ENCODE results near the gene KLK12. TPM values are rescaled to one million over a fixed set of nuclear protein-coding genes. Genes with fewer than 3 reads are reported as not detected.

The KLK12 gene
- total and polyA plus RNA-seq, 11 donors: not detected

GRCh38 chr19:51027126-51027806 lies 7.5 kb downstream of the KLK12 start:
- DNase-seq (no peak), ATAC-seq (no peak)
- Histone ChIP-seq H3K9me3 (no peaks in the 10 kb centered on the region), H3K36me3 (no peaks in the 10 kb centered on the region), H3K27ac (no peak overlapping the region), H3K4me3 (no peak overlapping the region), H3K4me1 (peaks cover 0 to 6% (median 0%) of the 10 kb centered on the region in 12 donors), H3K27me3 (peaks cover 0 to 61% (median 16%) of the 10 kb centered on the region in 9 donors)
- 38 to 54% (median 44%) methylated on average over 9 to 14 of the region's 14 CpGs for WGBS, 4 donors
- intact Hi-C loops (cut with DNase I): loop anchor here in 4 of 10 donors (5.0 to 10.0 kb wide), 3 partner anchors 65 to 148 kb away; no protein-coding TSS in a partner anchor
- TF ChIP-seq POLR2A (IDR thresholded peaks at IDR 0.05) (no peak), CTCF (IDR thresholded peaks at IDR 0.05) (no peak)

GRCh38 chr19:51026554-51026831 lies 8.3 kb downstream of the KLK12 start, which contains the start of gene KLK11:
TSS of gene KLK11 (minus strand) at chr19:51026616. CDS start at chr19:51025631, 985 bp downstream.
- H3K27ac ChIP-seq: no peak within 1 kb of the TSS
- H3K27me3 ChIP-seq: peaks cover 0 to 61% (median 16%) of the 10 kb centered on the region in 9 donors

GRCh38 chr19:51025809-51026553 lies 8.8 kb downstream of the KLK12 start:
- H3K27me3 ChIP-seq: peaks cover 0 to 60% (median 16%) of the 10 kb centered on the region in 9 donors
- H3K9me3 ChIP-seq: no peaks in the 10 kb centered on the region
- 38 to 53% (median 45%) methylated on average over 13 to 18 of the region's 18 CpGs for WGBS, 4 donors
- H3K27ac ChIP-seq: no peak overlapping the region
- ATAC-seq (peak in 3 of 4 donors; percentile 24 to 42 (median 35)), DNase-seq (no peak)
- no peak for TF ChIP-seq POLR2A (IDR thresholded peaks at IDR 0.05)
- TF ChIP-seq CTCF (IDR thresholded peaks at IDR 0.05): no peak
- intact Hi-C loops (cut with DNase I): loop anchor here in 4 of 10 donors (5.0 to 10.0 kb wide), 3 partner anchors 66 to 149 kb away; no protein-coding TSS in a partner anchor
- peaks cover 0 to 6% (median 0%) of the 10 kb centered on the region in 12 donors for H3K4me1 ChIP-seq
- H3K36me3 ChIP-seq: no peaks in the 10 kb centered on the region
- peak overlapping the region in 3 of 12 donors; percentile 10 to 25 (median 10) for H3K4me3 ChIP-seq

More at GRCh38 chr19:51026554-51026831, 8.3 kb downstream of the KLK12 start, which contains the start of gene KLK11:
- Histone ChIP-seq H3K36me3 (no peaks in the 10 kb centered on the region), H3K4me3 (peak within 1 kb of the TSS in 3 of 12 donors; percentile 10 to 25 (median 10)), H3K4me1 (peaks cover 0 to 6% (median 0%) of the 10 kb centered on the region in 12 donors), H3K9me3 (no peaks in the 10 kb centered on the region)
- TF ChIP-seq CTCF (IDR thresholded peaks at IDR 0.05) (no peak), POLR2A (IDR thresholded peaks at IDR 0.05) (no peak)
- intact Hi-C loops (cut with DNase I): loop anchor here in 4 of 10 donors (5.0 to 10.0 kb wide), 3 partner anchors 66 to 148 kb away; no protein-coding TSS in a partner anchor
- 66 to 87% (median 77%) methylated on average over 11 of the region's 11 CpGs for WGBS, 4 donors
- peak in 1 of 4 donors; percentile 37 for ATAC-seq
- no peak for DNase-seq

- TF ChIP-seq CTCF (IDR thresholded peaks at IDR 0.05): no peak
- no peak for TF ChIP-seq POLR2A (IDR thresholded peaks at IDR 0.05)
- no peak overlapping the region for H3K27ac ChIP-seq
- intact Hi-C loops (cut with DNase I): loop anchor here in 4 of 10 donors (5.0 to 10.0 kb wide), 3 partner anchors 67 to 149 kb away; no protein-coding TSS in a partner anchor
Measured at GRCh38 chr19:51025401-51025800, 9.4 kb downstream of the KLK12 start.

More at GRCh38 chr19:51025401-51025800, 9.4 kb downstream of the KLK12 start:
- H3K4me1 ChIP-seq: peaks cover 0 to 6% (median 0%) of the 10 kb centered on the region in 12 donors
- ATAC-seq (no peak), DNase-seq (no peak)
- no peaks in the 10 kb centered on the region for H3K36me3 ChIP-seq
- H3K27me3 ChIP-seq: peaks cover 0 to 56% (median 16%) of the 10 kb centered on the region in 9 donors
- H3K4me3 ChIP-seq: no peak overlapping the region
- 62 to 74% (median 69%) methylated on average over 6 of the region's 6 CpGs for WGBS, 4 donors
- no peaks in the 10 kb centered on the region for H3K9me3 ChIP-seq

All from heart left ventricle (tissue), 16 donors.